ENCODE measurements around the gene S1PR5. TPM values are rescaled to one million over a fixed set of nuclear protein-coding genes. Genes with fewer than 3 reads are reported as not detected.

Gene S1PR5
- total and polyA plus RNA-seq, 9 of the 15 experiments (the other 6 are each of a cell fraction or from before 2014, with no cell fraction given) = 0.03 to 0.54 (median 0.35) TPM; not detected in 4

- TF ChIP-seq, protein P1, sequence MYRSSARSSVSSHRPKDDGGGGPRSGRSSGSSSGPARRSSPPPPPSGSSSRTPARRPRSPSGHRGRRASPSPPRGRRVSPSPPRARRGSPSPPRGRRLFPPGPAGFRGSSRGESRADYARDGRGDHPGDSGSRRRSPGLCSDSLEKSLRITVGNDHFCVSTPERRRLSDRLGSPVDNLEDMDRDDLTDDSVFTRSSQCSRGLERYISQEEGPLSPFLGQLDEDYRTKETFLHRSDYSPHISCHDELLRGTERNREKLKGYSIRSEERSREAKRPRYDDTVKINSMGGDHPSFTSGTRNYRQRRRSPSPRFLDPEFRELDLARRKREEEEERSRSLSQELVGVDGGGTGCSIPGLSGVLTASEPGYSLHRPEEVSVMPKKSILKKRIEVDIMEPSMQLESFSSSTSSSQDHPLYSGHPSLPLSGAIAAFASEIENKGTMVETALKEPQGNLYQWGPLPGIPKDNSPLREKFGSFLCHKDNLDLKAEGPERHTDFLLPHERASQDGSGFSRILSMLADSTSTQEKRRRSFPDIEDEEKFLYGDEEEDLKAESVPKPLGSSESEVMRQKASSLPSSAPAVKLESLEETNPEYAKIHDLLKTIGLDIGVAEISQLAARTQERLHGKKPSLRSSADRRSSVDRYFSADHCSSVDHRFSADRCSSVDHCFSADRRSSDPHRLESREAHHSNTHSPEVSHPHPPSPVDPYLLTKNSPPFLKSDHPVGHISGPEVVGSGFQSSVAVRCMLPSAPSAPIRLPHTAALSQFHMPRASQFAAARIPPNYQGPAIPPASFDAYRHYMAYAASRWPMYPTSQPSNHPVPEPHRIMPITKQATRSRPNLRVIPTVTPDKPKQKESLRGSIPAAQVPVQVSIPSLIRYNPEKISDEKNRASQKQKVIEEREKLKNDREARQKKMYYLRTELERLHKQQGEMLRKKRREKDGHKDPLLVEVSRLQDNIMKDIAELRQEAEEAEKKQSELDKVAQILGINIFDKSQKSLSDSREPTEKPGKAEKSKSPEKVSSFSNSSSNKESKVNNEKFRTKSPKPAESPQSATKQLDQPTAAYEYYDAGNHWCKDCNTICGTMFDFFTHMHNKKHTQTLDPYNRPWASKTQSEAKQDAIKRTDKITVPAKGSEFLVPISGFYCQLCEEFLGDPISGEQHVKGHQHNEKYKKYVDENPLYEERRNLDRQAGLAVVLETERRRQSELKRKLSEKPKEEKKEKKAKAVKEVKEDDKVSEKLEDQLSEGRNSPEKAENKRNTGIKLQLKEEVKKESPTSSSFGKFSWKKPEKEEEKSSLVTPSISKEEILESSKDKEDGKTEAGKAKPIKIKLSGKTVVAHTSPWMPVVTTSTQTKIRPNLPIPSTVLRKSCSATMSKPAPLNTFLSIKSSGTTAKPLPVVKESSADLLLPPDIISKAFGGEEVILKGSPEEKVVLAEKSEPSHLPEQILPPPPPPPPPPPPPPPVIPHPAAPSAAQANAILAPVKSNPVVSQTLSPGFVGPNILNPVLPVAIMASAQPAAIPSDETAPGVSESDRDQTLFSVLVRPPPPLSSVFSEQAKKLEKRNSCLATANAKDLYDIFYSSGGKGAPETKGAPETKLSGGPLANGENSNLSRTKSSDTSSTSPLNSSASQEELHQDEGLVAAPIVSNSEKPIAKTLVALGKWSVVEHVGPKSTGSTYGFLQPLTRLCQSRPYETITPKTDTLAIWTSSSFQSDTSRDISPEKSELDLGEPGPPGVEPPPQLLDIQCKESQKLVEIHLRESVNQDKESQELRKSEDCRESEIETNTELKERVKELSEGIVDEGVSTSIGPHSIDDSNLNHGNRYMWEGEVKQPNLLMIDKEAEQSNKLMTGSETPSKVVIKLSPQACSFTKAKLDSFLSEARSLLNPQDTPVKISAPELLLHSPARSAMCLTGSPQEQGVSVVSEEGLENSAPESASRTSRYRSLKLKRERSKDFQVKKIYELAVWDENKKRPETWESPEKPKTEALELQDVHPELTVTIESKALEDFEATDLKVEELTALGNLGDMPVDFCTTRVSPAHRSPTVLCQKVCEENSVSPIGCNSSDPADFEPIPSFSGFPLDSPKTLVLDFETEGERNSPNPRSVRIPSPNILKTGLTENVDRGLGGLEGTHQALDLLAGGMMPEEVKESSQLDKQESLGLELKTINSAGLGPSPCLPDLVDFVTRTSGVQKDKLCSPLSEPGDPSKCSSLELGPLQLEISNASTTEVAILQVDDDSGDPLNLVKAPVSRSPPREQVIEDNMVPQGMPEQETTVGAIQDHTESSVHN (IDR thresholded peaks at IDR 0.05; ENCODE audit: borderline replicate concordance in 1 of 2, low read depth in 1 of 2) = no peak
- TF ChIP-seq MYC (IDR thresholded peaks at IDR 0.05; ENCODE audit: low read depth, low read length) = peak; percentile 62; the same call in 1 of the 2 replicates
- TF ChIP-seq MYC (CRISPR knock-in tag; IDR thresholded peaks at IDR 0.05; ENCODE audit: borderline replicate concordance, low read depth) = peak; percentile 40; the same call in 1 of the 2 replicates
- TF ChIP-seq LARP7 (IDR thresholded peaks at IDR 0.05) = 0 out of 2 replicates have a peak, but pooled peaks have one; percentile 37
- TF ChIP-seq ZNF175 (CRISPR knock-in tag; IDR thresholded peaks at IDR 0.05; ENCODE audit: low read depth) = 0 out of 2 replicates have a peak, but pooled peaks have one; percentile 35
- TF ChIP-seq TSC22D4 (tag; IDR thresholded peaks at IDR 0.05) = no peak
- TF ChIP-seq ATF7 (IDR thresholded peaks at IDR 0.05) = no peak
- TF ChIP-seq NCOA4 (IDR thresholded peaks at IDR 0.05; ENCODE audit: partially characterized antibody) = no peak
- TF ChIP-seq PBX2 (CRISPR knock-in tag; IDR thresholded peaks at IDR 0.05; ENCODE audit: low read depth) = no peak
- no peak for TF ChIP-seq PBX2 (tag; conservative IDR thresholded peaks at IDR 0.05; ENCODE audit: low read depth)
- peak; percentile 41 for TF ChIP-seq SAP30 (IDR thresholded peaks at IDR 0.05; ENCODE audit: borderline replicate concordance, insufficient read depth, low read depth, low read length, poor library complexity, severe bottlenecking)
- TF ChIP-seq BRD4 (IDR thresholded peaks at IDR 0.05) = peak; percentile 85
- TF ChIP-seq ZNF75A (CRISPR knock-in tag; IDR thresholded peaks at IDR 0.05) = no peak
- TF ChIP-seq, protein P2, sequence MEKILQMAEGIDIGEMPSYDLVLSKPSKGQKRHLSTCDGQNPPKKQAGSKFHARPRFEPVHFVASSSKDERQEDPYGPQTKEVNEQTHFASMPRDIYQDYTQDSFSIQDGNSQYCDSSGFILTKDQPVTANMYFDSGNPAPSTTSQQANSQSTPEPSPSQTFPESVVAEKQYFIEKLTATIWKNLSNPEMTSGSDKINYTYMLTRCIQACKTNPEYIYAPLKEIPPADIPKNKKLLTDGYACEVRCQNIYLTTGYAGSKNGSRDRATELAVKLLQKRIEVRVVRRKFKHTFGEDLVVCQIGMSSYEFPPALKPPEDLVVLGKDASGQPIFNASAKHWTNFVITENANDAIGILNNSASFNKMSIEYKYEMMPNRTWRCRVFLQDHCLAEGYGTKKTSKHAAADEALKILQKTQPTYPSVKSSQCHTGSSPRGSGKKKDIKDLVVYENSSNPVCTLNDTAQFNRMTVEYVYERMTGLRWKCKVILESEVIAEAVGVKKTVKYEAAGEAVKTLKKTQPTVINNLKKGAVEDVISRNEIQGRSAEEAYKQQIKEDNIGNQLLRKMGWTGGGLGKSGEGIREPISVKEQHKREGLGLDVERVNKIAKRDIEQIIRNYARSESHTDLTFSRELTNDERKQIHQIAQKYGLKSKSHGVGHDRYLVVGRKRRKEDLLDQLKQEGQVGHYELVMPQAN (IDR thresholded peaks at IDR 0.05; ENCODE audit: borderline replicate concordance) = no peak
Measured at GRCh38 chr19:10503002-10503789, 14.1 kb downstream of the S1PR5 start, which contains the start of gene KEAP1 (continued).

Measured in K562 (cell line).